Measurements from ENCODE around the gene HPSE.
"Not testable (repeated sequence)": the region's sequence is repeated elsewhere in the genome, so short reads cannot be mapped to it uniquely, and the experiment has no call there.

The HPSE gene

DNA sequence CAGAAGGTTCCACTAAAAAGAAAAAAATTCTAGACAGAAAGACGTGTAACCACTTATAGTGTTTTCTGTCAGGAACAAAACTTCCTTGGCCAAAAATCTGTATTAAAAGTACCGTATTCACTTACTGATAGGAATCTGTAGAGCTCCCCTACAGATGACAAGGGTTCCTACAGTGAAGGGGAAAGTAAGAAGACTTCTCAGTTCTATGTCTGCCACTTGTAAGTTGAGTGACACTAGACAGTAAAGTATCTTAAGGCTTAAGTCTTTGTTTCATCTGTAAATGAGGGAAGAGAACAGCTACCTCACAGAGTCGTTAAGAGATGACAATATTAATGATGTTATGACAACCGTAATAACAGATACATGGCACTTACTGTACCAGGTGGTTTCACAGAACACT lies 53.3 kb downstream of the HPSE start:
- no peak for DNase-seq

GRCh38 chr4:83276299-83277040 lies 58.2 kb downstream of the HPSE start:
- no peak for DNase-seq

DNA sequence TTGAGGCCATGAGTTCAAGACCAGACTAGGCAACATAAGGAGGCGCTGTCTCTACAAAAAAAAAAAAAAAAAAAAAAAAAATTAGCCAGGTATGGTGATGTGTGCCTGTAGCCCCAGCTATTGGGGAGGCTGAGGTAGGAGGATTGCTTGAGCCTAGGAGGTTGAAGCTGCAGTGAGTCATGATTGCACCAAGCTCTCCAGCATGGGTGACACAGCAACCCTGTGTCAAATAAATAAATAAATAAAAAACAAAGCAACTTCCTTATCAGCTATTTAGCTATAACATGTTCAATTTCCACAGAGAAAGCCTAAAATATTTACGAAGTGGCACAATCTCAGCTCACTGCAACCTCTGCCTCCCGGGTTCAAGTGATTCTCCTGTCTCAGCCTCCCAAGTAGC lies 60.7 kb downstream of the HPSE start:
- not testable (repeated sequence) for DNase-seq

- no peak for DNase-seq
Observed at GRCh38 chr4:83272900-83273299, 61.7 kb downstream of the HPSE start.

DNA sequence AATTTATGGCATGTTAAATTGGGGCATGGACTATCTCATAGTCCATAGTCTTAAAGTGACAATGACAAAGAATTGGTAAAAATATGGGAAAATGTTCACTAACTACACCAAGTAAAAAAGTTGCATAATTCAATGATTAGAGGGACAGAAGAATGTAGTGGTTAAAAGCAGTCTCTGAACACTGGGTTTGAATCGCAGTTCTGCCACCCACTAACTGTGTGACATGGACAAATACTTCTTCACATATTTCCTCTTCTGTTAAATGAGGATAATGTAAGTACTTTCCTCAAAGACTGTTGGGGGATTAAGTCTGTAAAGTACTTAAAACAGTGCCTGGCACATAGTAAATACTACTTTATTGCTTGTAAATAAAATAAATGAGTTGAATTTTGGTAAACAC lies 65.4 kb downstream of the HPSE start:
- no peak for DNase-seq

- DNase-seq = no peak
Observed at GRCh38 chr4:83268491-83268890, 66.2 kb downstream of the HPSE start.

- no peak for DNase-seq
Observed at GRCh38 chr4:83267830-83268475, 66.7 kb downstream of the HPSE start.

DNA sequence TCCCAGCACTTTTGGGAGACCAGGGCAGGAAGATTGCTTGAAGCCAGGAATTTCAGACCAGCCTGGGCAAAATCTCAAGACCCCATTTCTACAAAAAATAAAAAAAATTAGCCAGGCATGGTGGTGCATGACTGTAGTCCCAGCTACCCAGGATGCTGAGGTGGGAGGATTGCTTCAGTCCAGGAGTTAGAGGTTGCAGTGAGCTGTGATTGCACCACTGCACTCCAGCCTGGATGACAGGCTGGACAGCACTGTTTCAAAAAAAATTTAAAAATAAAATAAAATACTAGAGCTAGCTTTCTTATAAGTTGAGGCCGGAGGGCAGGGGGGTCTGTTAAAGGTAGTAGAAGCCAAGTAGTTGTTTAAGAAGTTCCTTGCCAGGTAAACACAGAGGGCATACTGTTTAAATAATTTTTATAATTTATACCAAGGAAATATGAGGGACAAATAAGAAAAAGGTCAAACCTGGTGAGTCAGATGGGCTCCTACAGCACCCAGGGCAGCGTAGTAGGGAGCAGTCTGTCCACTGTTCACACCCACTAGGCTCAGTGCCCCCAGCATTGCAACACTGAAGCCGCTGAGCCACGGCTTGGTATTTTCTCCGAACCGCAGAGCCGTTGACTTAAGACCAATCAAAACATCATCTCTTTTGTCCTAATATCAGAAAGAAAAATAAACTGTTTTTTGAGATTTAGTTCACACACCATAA lies 67.4 kb downstream of the HPSE start:
- DNase-seq = no peak

- DNase-seq = no peak
Observed at GRCh38 chr4:83266689-83267088, 68.0 kb downstream of the HPSE start.

- DNase-seq = no peak
Observed at GRCh38 chr4:83263106-83263505, 71.5 kb downstream of the HPSE start.

DNA sequence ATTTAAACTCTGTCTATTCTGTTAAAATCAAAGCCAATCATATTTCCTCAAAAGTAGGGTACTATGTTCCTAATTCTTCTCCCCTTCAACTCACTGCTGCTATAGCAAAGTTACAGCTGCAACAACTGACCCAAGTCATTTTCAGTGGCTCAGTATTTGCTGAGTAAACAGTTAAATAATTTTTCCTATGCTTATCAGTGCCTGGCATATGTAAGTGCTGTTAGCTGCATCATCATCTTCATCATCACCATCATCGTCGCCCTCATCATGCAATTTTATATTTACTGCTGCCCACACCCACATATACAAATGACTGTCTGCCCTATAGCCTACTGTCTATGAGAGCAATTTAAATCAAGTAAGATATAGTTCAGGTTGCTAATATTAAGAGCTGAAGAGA lies 72.0 kb downstream of the HPSE start:
- DNase-seq = no peak

- DNase-seq = no peak
Observed at GRCh38 chr4:83261307-83261706, 73.3 kb downstream of the HPSE start.

- DNase-seq = no peak
Observed at GRCh38 chr4:83259586-83259985, 75.1 kb downstream of the HPSE start.

DNA sequence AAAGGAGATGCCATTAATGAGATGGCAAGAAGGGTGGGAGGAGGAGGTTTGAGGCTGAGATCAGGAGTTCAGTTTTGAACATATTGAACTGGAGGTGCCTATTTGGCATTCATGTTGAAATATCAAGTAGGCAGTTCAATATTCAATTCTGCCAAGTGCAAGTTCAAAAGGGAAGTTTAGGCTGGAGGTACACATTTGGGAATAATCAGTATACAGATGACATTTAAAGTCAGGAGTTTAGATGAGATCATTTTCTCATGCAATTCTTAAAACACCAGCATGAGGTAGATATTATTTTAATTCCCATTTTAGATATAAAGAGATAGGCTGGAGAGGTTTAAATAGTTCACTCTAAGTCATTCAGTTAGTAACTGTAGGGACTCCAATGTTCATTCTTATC lies 76.2 kb downstream of the HPSE start:
- DNase-seq = no peak

DNA sequence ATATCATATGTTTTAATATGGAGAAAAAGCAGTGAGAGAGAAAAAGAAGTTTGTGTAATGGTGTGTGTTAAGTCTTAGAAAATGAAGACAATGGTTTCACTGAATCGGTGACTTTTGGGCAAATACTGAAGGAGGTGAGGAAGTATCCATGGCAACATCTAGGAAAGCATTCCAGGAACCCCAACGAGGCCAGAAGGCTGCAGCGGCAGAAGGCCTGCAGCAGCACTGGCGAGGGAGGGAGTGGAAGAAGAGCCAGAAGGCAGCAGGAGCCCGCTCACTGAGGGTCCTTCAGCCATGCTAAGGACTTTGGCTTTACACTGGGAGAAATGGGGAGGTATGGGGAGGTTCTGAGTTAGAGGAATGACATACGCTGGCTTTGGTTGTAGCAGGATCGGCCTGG lies 76.8 kb downstream of the HPSE start:
- no peak for DNase-seq

DNA sequence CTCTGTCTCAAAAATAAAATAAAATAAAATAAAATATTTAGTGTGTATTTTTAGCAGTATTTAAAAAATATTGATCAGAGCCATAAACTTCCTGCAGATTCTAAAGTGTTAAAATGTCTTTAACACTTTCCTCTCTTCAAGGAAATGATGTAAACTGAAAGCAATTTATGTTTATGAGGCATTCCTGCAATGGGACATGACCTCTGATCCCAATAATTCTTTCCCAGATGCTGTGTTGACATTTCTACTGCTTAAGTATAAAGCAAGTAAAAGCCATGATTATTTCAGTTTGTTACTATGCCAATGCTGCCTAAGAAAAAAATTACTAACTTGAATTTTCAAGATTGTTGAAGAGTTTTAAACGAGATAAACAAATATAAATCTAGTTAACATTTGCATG lies 79.1 kb downstream of the HPSE start:
- no peak for DNase-seq

- DNase-seq = no peak
Observed at GRCh38 chr4:83252782-83253405, 81.8 kb downstream of the HPSE start.

- no peak for DNase-seq
Observed at GRCh38 chr4:83251447-83251830, 83.2 kb downstream of the HPSE start.

DNA sequence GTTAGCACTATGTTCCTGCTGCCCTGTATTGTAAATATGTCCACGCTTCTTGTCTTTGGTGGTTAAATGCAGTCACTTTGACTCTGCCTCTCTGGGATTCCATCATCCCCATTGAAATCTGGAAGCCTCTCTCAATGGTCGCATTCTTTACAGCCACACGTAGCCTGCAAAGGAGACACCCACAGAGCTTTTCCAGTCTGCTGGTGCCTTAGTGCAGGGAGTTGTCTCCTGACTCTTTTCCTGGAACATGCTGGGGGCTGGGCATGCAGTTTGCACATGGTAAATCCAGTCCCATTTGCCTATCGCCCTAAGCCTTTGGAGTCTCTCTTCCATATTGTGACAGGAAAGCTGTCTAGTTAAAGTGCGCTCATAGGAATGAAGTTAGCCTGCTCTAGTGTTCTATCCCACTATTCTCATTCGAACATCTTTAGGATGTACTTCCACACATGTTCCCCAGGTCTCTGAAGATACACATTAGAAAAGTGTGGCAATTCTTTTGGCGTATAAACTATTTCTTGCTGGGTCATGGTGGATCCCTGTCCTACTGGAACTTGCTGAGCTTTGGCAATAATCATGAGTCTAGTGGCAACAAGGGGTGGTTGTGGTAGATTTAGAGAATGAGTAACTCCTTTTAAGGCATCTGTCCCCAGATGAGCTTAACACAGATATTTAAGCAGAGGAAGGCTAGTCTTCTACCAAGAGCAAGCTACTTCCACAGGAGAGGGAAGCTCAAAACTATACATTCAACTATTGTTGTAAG lies 83.8 kb downstream of the HPSE start:
- no peak for DNase-seq

DNA sequence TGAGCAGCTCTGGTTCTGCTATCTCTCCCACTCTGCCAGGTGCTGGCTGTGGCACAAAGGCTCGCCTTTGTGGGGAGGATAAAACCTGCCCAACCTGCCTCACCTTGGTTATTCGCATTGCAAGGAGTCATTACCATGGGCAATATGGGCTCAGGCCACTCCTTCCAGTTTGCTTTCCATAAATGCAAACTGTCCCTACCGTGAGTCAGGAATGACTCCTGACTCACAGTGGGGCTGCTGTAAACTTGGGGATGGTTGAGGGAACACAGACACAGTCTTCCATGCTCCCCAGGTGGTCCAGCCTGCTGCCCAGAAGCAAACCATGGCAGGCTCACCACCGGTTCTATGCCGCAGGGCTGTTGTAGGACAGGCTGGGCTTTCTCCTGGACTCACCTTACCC lies 86.2 kb downstream of the HPSE start:
- no peak for DNase-seq

- DNase-seq = no peak
Observed at GRCh38 chr4:83247415-83248357, 87.0 kb downstream of the HPSE start.

Measured in amniotic stem cell (primary cell).